Mucosa of gallbladder (tissue), 1 donor: Measurements from ENCODE around the gene PGM1. TPM values are rescaled to one million over a fixed set of nuclear protein-coding genes. Genes with fewer than 3 reads are reported as not detected.

ENCODE experiments used
- DNase-seq: peaks from one replicate; pipeline ENCODE4 v3.0.0-alpha.2; 2020; ENCODE audit warnings: low spot score
- total RNA-seq: library from RNA; stranded (reverse); gene quantifications from one replicate; pipeline ENCODE4 v1.2.1, GENCODE V29; 2021
- donor health status: DM: no; HTN: no; CAD: no.

PGM1 gene
- total RNA-seq, 1 donor from 2014 or later, result 73.2 TPM

GRCh38 chr1:63701187-63701586 lies 108.0 kb downstream of the PGM1 start:
- DNase-seq, result peak; percentile 69

GRCh38 chr1:63703701-63704107 lies 110.5 kb downstream of the PGM1 start:
- DNase-seq, result no peak

GRCh38 chr1:63704443-63704842 lies 111.2 kb downstream of the PGM1 start:
- peak; percentile 21 for DNase-seq

GRCh38 chr1:63705078-63705477 lies 111.9 kb downstream of the PGM1 start:
- DNase-seq, result peak; percentile 19

- no peak for DNase-seq
Measured at GRCh38 chr1:63709267-63709828, 116.1 kb downstream of the PGM1 start.

Other genes with a start within 250 kb of the PGM1 start
- gene ALG6, start 225.8 kb upstream of the PGM1 start, total RNA-seq, result 12.5 TPM
- gene ITGB3BP, start 70.2 kb upstream of the PGM1 start, total RNA-seq, result 27.3 TPM
- gene EFCAB7, start 69.9 kb upstream of the PGM1 start, total RNA-seq, result 12.2 TPM
- gene ROR1, start 180.6 kb downstream of the PGM1 start, total RNA-seq, result 13.1 TPM